AG04450 (cell line): ENCODE data around the gene CORO2B. TPM values are rescaled to one million over a fixed set of nuclear protein-coding genes. Genes with fewer than 3 reads are reported as not detected.
A peak's percentile ranks its signal among the peaks of the same experiment; 100 is the strongest.

Experiments used
- CTCF ChIA-PET: fragments of 300-600, 350-600 bp; formaldehyde crosslinking; extraction: SDS; loops from one replicate; lab custom pipeline; 2022; ENCODE audit warnings: antibody characterized with exemption, inconsistent platforms; lab: Charles Lee
- POLR2A ChIA-PET: fragments of 350-600 bp; formaldehyde crosslinking; extraction: SDS; loops from one replicate; lab custom pipeline; 2021; ENCODE audit warnings: antibody characterized with exemption, inconsistent platforms; lab: Yijun Ruan, JAX
- DNase-seq: peaks from one replicate; pipeline ENCODE4 v3.0.0-alpha.2; 2011; ENCODE audit warnings: low read depth, low spot score
- H3K27ac ChIP-seq: one replicate; pipeline ENCODE4 v1.5.1; 2012; ENCODE audit warnings: low read depth, low read length, control low read depth
- H3K27me3 ChIP-seq: one replicate; pipeline ENCODE4 v1.6.0; 2012; ENCODE audit warnings: low read length; ENCODE audit not compliant: control insufficient read depth, insufficient read depth
- H3K4me3 ChIP-seq: 2 replicates; pipeline ENCODE4 v1.5.1; 2011; ENCODE audit warnings: mild to moderate bottlenecking, low read depth, low read length, control low read depth
- H3K9me3 ChIP-seq: 2 replicates; pipeline ENCODE4 v1.5.1; 2012; ENCODE audit warnings: low read length; ENCODE audit not compliant: control insufficient read depth, insufficient read depth
- polyA plus RNA-seq: library from polyadenylated mRNA; depleted of rRNA; stranded (reverse); fragments of >200 nt; gene quantifications from 2 replicates; pipeline ENCODE4 v1.2.3, GENCODE V29; 2011
- TF ChIP-seq, protein P1 (sequence below): IDR thresholded peaks from 2 replicates; pipeline ENCODE4 v1.5.1; 2011; ENCODE audit warnings: low read depth, low read length, control low read depth, inconsistent platforms

Gene CORO2B
- polyA plus RNA-seq, 1 experiment, result 16.1 TPM

DNA sequence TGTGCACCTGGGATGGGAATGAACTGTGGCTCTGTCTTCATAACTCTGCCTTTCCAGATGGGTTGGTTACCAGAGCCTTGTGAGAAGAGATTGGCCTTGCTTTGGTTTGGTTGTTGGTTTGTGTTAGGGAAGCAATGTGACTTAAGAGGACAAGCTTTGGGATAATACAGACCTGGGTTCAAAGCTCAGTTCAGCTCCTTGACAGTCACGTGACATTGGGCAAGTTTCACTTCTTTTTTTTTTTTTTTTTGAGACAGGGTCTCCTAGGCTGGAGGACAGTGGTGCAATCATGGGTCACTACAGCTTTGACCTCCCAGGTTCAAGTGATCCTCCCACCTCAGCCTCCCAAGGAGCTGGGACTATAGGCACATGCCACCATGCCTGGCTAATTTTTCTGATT, 42.7 kb downstream of the CORO2B start:
- DNase-seq, result no peak
- peak overlapping the region; percentile 92 for H3K27ac ChIP-seq
- no peaks in the 10 kb centered on the region; the same call in 1 of the 2 replicates for H3K9me3 ChIP-seq
- H3K27me3 ChIP-seq, result no peaks in the 10 kb centered on the region
- POLR2A ChIA-PET, result interaction anchor here (1.3 to 1.5 kb wide), 2 partner anchors 15 to 16 kb away, joined by 4 to 7 read pairs; no protein-coding TSS in a partner anchor
- H3K4me3 ChIP-seq, result no peak overlapping the region
- CTCF ChIA-PET, result interaction anchor here (1.7 kb wide), 1 partner anchor 52 kb away, joined by 7 read pairs; no protein-coding TSS in a partner anchor
- TF ChIP-seq, protein P1, sequence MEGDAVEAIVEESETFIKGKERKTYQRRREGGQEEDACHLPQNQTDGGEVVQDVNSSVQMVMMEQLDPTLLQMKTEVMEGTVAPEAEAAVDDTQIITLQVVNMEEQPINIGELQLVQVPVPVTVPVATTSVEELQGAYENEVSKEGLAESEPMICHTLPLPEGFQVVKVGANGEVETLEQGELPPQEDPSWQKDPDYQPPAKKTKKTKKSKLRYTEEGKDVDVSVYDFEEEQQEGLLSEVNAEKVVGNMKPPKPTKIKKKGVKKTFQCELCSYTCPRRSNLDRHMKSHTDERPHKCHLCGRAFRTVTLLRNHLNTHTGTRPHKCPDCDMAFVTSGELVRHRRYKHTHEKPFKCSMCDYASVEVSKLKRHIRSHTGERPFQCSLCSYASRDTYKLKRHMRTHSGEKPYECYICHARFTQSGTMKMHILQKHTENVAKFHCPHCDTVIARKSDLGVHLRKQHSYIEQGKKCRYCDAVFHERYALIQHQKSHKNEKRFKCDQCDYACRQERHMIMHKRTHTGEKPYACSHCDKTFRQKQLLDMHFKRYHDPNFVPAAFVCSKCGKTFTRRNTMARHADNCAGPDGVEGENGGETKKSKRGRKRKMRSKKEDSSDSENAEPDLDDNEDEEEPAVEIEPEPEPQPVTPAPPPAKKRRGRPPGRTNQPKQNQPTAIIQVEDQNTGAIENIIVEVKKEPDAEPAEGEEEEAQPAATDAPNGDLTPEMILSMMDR, result no peak

DNA sequence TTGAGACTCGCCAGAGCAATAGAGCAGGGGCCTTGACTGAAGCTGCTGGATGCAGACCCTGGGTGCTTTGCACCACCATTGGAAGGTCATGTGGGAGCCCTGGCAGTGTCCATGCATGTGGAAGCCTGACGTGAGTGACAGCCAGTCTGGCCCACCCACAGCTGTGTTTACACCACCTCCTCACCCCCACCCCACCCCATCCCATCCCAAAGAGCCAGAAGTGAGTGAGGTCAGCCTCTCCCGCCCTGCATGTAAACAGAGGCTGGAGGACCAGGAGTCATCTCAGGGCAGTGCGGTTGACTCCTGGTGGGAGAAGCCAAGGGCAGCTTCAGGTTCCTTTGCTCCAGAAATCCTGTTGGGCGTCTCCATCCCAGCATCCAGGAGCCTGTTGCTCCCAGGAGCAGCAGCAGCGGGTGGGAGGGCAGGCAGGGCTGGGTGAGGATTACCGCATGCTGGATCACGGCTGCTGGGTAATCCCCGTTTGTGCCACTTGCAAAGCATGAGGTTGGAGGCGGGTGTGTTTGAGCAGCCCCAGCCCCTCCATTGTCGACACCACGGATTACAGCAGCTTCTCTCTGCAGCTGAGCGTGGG, 44.6 kb downstream of the CORO2B start:
- H3K27ac ChIP-seq, result peak overlapping the region; percentile 11
- no peaks in the 10 kb centered on the region for H3K27me3 ChIP-seq
- TF ChIP-seq, protein P1, result no peak
- ChIA-PET CTCF (interaction anchor here (0.9 kb wide), 1 partner anchor 9 kb away, joined by 4 read pairs; no protein-coding TSS in a partner anchor), POLR2A (interaction anchor here (0.8 kb wide), 1 partner anchor 14 kb away, joined by 3 read pairs; no protein-coding TSS in a partner anchor)
- no peak overlapping the region for H3K4me3 ChIP-seq
- H3K9me3 ChIP-seq, result no peaks in the 10 kb centered on the region
- no peak for DNase-seq

DNA sequence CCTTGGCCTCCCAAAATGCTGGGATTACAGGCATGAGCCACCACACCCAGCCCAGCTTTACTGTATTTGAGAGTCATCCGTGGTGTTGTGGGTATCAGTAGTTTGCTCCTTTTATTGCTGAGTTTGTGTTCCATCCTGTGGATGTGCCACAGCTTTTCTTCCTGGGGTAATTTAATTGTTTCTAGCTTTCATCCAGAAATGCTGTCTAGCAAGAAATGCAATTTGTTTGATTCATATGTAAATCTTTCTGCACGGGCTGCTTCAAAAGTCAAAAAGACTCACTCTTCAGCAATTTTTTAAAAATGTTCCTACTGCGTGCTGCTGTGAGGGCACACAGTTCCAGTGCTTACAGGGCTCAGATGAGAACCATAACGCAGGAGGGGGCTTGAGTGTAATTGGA, 47.1 kb downstream of the CORO2B start:
- Histone ChIP-seq H3K4me3 (no peak overlapping the region), H3K27ac (no peak overlapping the region), H3K27me3 (no peaks in the 10 kb centered on the region), H3K9me3 (no peaks in the 10 kb centered on the region)
- POLR2A ChIA-PET, result interaction anchor here (1.1 kb wide), 1 partner anchor 16 kb away, joined by 3 read pairs; no protein-coding TSS in a partner anchor
- TF ChIP-seq, protein P1, result no peak
- CTCF ChIA-PET, result no interaction called here
- DNase-seq, result no peak

DNA sequence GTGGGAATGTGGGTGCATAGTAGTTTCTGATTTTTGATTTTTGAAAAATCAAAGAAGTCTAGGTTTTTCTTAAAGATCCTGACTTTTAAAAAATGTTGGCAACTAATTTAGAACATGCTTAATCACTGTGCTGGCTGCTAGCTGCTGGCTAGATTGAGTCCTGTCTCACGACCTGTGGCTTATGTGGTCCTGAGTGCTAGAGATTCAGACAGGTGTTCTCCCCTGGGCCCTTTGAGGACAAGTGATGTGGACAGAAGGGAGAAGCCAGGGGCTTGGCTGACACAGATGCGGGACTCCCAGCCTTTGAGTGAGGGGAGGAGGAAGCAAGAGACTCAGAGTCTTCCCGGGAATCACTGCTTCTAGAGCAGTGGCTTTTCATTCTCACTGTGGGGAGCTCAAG, 47.5 kb downstream of the CORO2B start:
- H3K27ac ChIP-seq, result no peak overlapping the region
- POLR2A ChIA-PET, result interaction anchor here (1.1 kb wide), 1 partner anchor 16 kb away, joined by 3 read pairs; no protein-coding TSS in a partner anchor
- no peak overlapping the region for H3K4me3 ChIP-seq
- no peak for DNase-seq
- H3K9me3 ChIP-seq, result no peaks in the 10 kb centered on the region
- no peaks in the 10 kb centered on the region for H3K27me3 ChIP-seq
- TF ChIP-seq, protein P1, result no peak
- CTCF ChIA-PET, result no interaction called here

DNA sequence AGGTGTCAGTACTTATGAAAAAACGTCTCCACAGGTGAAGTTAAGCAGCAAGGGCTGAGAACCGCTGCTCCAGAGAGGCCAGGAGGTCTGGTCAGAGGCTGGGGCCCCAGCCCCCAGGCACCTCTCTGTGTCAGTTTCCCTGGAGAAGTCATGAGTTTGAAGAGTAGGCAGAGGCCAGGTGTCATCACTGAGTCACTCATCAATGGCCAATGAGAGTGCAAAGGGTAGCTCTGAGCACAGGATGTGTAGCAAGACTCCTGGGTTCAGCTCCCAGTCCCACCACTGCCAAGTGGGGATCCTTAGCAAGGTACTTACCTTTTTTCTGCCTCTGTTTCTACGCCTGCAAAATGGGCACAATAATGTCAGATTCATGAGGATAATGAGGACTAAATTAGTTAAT, 47.9 kb downstream of the CORO2B start:
- DNase-seq, result no peak
- Histone ChIP-seq H3K27me3 (no peaks in the 10 kb centered on the region), H3K4me3 (no peak overlapping the region), H3K27ac (no peak overlapping the region), H3K9me3 (no peaks in the 10 kb centered on the region)
- TF ChIP-seq, protein P1, result no peak
- CTCF ChIA-PET, result interaction anchor here (1.2 kb wide), 1 partner anchor 77 kb away, joined by 4 read pairs; no protein-coding TSS in a partner anchor
- POLR2A ChIA-PET, result interaction anchor here (1.1 kb wide), 1 partner anchor 17 kb away, joined by 3 read pairs; no protein-coding TSS in a partner anchor
